Left renal cortex interstitium (tissue), 4 donors: ENCODE data around the gene VWC2. TPM values are rescaled to one million over a fixed set of nuclear protein-coding genes. Genes with fewer than 3 reads are reported as not detected.

Experiments used
- DNase-seq, 4 donors: peaks; one replicate each; pipeline ENCODE4 v3.0.0-alpha.2; 2013; ENCODE audit warnings: low read depth in 4 of 4, low spot score in 2 of 4, missing footprints in 1 of 4
- polyA plus RNA-seq, 4 donors: library from polyadenylated mRNA; unstranded; fragments of 120-200 nt; gene quantifications; one replicate each; pipeline ENCODE4 v1.2.1, GENCODE V29; 2013; ENCODE audit not compliant: insufficient read length in 4 of 4

Gene VWC2
- polyA plus RNA-seq, 4 donors: 0.89 to 1.5 (median 1.2) TPM

DNA sequence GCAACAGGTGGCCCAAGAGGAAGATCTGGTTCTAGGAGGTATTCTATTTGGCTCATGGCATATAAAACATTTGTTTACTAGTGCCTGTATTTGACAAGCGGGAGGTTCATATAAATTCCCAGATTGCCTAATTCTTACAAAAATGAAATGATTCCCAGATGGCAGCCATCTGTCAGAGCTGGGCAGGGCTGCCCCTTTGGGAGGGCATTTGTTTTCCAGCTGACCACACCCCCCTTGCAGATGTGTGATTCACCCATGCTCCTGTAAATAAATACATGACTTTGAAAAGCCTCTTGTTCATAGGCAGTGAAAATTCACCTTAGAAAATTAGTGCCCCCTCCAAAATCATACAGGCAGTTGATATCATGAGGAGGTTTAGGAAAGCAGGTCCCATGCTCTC, 8.6 kb downstream of the VWC2 start:
- DNase-seq: no peak

DNA sequence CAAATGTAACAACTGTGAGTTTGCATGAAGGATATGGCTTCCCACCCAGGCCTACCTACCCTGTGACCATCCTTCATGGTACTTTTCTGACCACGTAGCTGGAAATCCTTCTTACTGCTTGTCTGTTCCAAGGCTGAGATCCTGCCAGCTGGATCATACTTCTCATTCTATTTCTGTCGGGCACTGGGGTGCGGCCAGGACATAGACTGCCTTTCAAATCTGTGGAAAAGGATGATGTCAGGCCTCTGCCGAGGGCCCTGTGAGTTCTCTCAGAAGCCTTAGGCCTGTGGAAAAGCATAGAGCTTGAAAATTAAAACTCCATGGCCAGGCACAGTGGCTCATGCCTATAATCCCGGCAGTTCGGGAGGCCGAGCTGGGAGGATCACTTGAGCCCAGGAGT, 10.0 kb downstream of the VWC2 start:
- no peak for DNase-seq

DNA sequence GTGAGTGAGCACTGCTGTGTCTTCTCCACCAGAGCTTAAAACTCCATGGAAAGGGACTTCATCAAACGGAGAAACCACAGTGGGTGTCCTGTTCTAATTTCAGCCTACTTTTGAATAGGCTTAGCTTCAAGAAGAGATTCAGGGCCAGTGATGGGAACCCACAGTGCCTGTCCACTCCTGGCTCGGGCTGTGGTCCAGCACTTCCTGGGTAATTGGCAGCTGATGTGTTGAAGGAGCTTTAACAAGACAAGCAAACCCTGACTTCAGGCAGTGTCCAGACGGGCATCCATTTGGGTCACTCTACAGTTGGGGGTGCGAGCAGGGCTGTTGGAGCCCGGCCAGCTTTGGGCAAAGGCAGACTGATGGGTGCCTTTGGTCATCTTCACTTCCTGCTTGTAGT, 14.5 kb downstream of the VWC2 start:
- no peak for DNase-seq

DNA sequence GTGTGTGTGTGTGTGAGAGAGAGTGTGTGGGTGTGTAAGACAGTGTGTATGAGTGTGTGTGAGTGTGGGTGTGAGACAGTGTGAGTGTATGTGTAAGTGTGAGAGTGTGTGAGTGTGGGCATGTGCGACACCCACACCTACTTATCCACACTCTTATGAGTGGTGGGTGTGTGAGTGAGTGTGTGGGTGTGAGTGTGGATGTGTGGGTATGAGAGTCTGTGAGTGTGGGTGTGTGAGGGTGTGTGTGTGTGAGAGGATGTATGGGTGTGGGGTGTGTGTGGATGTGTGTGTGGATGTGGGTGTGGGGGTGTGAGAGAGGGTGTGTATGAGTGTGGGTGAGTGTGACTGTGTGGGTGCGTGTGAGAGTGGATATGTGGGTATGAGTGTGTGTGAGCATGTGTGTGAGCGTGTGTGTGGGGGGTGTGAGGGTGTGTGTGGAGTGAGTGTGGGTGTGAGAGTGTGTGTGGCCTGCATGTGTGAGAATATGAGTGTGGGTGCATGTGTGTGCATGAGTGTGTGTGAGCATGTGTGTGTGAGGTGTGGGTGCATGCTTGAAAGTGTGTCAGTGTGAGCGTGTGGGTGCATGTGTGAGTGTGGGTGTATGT, 15.1 kb downstream of the VWC2 start:
- no peak for DNase-seq

DNA sequence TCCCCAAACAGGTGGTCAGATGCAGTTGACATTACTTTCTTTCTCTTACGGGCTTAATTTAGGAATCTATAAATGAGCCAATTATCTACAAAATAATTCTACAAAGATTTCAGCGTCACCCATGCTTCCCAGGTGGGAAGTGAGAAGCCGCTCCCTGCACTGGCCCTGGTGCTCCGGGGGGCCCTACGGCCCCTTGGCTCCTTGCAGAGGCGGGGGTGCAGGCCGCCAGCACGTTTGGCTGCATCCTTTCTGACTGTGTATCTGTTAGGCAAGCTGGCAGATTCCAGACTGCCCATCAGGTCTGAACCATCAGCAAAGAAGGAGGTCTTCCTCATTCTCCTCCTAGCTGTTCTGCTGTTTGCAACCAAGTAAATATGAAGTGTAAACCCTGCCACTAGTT, 16.3 kb downstream of the VWC2 start:
- DNase-seq: no peak

DNA sequence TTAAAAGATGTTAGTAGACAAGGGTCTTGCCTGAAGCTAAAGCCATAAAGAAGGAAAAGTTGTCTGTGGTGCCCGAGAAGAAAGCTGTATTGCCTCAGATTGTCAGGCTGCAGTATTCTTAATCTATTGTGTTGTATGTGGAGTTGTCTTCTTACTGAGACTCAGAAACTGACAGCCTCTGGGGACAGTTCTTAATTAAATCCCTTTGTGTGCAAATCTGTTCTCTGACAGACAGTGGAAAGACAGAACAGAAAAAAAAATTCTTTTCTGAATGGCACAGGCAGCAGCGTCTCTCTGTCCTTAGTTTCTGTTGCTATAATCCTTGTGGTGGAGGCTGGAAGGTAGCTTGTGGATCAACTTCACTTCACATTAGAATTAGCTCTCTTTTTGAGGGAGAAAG, 16.8 kb downstream of the VWC2 start:
- no peak for DNase-seq

DNA sequence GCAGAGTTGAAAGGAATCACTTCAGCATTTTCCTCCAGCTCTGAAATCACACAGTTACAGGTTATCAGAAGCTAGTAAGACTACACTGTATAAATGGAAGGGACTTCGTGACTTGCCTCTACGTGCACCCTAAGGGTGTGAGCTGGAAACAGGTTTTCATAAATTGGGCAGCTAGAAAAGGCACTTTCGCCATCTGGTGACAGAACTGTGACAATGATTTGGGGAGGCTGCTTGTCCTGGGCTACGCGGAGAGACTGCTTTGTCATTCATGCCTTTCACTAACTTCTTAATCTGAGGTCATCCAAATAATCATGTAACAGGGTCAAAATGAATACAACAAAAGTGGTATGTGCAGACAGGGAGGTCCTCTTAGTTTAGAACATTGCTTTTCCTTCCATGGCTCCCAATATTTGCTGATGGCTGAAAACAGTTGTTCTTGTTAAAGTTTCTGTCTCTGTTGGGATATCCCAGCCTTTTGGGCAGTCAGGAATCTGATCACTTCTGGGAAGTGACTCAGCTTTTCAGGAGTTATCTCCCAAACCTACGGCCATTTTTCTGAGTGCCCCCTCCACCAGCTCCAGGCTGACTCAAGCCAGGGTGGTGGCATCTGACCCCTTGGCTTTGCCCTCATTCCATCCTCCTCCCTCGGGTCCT, 17.8 kb downstream of the VWC2 start:
- DNase-seq: no peak

DNA sequence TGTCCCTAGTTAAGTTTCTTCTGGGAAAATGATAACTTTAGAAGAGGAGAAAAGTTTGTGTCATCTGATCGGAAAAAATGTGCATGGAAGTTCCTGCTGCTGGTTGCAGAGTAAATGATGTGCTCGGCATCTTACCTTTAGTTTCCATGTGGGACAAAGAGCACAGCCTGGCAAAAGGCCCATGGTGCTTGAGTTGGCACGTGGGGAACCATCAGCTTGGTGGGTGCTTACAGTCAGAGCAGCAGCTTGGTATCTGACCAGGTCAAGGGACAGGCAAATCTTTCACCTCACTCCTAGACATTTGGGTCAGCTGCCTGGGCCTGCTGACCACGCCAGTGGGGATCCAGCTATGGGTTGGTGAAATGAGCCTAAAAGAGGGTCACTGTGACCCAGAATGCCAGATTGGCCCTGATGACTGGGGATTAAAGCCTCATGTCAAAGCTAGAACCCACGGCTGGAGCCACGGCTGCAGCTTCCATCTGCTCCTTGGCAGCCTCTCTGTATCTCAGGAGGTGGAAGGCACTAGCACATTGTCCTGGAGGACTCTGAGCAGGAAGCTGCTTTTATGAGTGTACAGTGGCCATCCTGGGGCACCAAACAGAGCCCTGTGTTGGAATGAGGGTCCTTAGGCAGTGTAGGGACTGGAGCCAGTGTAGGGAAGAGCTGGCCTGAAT, 24.7 kb downstream of the VWC2 start:
- DNase-seq: no peak

DNA sequence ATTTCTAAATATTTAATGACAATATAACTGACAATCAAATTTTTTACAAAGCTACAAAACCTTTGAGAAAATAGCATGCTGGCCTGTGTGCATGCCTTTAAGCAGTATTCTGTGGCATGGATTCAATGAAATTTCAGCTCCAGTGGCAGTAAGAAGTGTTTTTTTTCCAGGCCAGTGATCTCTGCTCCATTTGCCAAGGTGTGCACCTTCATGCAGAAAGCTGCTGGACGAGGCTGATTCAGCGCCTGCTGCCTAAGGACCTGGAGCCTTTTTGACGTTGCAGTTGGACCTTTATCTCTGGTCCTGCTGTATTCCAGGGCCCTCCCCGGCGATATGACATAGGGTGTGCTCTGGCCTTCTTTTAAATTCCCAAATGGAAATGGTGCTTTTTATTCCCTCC, 26.6 kb downstream of the VWC2 start:
- no peak for DNase-seq

DNA sequence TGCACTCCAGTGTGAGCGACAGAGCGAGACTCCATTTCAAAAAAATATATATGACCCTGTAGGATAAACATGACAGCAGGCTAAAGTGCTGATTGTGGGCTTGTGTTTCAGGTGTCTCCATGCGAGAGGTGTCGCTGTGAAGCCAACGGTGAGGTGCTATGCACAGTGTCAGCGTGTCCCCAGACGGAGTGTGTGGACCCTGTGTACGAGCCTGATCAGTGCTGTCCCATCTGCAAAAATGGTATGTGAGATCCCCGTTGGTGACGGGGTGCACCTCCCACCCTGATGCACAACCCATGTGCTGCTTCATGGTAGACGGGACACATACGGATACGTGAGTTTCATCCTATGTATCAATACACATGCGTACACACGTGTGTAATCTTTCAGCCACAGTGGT, 29.2 kb downstream of the VWC2 start:
- no peak for DNase-seq

DNA sequence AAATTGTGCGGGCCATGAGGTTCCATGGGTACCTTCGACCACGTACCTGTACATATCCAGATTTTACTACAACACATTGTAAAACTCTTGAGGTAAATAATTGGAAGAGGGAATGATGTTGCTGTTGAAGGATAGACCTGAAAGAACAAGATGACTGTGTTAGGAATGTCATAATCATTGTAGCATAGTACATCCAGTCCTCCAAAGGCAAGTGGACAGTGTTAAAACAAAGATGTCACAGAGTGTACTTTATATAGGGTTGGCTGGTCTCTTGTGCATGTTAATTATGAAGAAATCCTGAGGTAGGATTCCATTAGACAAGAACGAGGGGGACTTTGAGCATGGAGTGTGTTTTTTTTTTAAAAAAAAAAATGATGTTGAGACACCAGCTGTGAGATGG, 30.4 kb downstream of the VWC2 start:
- no peak for DNase-seq

DNA sequence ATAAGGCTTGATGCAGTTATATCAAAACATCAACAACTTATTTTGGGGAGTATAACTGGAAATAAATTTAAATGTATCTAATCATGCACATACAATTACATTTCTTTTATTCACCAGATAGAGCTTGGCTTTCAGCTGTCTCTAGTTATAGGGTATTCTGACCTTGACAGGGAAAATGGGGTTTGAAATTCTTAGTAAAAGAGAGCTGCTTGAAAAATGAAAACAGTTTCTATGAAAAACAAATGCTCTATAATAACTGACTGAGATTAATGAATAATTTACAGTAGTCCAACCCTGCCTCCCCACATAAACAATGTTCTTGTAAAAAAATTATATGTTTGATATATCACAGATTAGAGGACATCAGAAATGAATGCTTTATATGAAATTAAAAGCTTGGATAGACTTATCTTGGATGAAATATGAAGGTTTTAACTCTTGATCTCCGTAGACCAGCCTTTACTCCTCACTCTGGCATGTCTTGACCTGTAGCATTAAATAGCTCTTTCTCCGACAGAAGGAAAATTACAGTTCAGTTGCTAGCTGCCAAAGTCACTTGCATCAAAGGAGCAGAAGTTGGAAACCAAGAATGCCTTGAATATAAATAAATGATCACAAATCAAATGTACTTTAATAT, 32.1 kb downstream of the VWC2 start:
- peak in 2 of 4 donors; percentile 51 to 59 for DNase-seq

DNA sequence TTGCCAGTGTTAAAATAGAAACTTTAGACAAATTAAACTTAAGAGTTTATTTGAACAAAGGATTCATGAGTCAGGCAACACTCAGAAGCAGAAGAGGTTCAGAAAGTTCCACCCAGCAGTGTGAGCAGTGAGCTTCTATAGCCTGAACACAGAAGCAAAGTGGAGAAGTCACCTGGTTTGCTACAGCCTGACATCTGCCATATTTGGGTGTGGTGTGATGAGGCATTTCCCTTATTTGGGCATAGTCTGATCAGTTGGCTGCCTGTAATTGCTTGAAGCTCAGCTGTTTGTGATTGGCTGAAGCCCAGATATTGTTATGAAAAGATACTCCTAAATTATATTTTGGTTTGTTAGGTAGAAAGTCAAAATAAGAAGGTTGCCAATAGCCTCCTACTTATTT, 39.1 kb downstream of the VWC2 start:
- DNase-seq: no peak

DNA sequence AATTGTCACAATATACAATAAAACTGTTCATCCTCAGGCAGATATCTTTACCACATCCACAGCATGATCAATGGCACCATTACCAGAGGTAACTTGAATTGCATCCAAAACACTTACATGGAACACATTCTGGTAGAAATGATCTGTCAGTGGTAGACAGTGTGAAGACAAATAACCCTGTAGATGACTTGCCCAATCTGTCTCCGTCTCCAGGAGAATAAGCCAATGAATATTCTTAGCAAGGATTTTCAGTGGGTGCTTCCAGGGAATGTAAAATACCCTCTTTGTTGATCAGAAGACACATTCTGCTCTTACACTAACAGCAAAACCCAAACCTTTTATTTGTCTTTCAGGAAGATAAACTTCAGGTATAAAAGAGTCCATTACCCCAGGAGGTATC, 43.8 kb downstream of the VWC2 start:
- no peak for DNase-seq

DNA sequence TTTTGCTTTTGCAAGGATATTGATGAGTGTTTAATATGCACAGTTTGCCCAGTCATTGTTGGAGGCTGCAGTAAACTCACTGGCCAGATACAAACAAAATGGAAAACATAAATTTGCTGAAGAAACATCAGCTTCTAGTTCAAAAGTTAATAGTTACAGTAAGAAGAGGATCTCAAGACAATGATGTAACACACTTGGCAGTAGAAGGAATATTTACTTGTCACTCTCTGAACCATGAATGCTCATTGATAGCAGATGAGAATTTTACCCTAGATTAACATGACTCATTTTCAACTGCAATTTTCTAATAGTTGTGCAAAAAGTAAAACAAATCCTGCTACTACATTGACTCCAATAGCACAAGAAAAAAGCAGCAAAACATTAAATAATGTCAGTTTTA, 47.7 kb downstream of the VWC2 start:
- no peak for DNase-seq

DNA sequence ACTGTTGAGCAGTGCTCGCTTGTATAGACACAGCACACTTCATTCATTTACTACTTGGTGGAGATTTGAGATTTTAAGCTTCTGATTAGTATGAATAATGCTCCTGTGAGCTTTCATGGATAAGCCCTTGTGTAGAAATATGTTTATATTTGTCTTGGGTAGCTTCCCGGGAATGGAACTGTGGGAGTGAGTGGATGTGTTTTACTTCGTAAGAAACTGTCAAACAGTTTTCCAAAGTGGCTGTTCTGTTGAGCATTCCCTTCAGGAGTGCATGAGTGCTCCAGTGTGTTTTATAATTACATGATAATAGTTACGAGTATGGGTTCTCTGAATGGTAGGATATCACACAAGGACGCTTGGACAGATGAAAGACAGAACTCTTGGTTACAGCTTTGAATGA, 49.4 kb downstream of the VWC2 start:
- peak in 1 of 4 donors; percentile 61 for DNase-seq

DNA sequence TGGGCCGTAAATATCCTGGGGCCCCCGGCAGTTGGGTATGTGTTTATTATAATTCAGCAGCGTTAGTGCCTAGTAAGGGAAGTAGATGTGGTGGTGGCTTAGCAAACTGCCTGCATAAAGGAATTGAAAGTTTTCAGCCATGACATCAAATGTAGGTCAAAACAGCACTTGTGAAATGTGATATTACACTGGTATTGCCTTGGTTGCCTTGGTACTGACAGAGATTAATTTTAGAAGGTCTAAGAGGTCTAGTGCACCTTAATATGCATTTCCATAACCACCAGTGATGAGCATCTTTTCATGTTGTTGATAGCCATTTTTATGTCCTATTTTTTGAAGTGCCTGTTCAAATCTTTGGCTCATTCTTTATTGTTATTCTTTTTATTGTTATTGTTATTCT, 50.1 kb downstream of the VWC2 start:
- no peak for DNase-seq

DNA sequence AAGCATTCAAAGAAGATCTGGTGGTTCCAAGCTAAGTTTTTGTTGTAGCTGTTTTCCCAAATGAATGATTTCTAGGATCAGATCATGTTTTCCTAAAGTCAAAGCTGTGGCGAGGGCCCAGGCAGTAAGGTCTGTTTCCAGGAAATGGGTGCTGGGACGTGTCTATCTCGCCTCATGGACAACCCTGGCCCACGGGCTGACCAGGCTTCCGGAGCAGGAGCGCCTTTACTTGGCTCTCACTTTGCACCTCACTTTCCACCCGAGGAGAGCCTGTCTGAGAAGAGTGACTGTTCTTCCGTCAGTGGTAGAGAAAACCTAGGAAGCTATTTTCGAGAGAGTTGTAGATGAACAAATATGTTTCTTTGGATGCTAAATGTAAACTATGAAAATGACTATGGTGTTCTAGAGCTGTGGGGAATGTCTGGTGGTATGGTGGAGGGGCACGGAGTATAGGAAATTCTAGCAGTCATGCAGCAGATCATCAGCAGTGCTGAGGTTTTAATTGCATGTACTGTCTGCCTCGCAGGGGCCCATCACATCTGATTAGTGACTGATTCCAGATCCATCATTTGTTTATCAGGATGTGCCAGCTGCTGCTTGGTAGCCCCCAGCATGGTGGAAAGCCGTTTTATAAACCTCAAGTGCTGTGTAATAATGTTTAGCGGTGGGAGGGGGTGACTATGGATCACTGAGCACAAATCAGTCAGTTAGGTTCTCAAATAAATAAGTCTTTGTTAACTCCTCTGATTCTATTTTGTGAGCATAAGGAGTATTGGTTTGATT, 66.6 kb downstream of the VWC2 start:
- no peak for DNase-seq

DNA sequence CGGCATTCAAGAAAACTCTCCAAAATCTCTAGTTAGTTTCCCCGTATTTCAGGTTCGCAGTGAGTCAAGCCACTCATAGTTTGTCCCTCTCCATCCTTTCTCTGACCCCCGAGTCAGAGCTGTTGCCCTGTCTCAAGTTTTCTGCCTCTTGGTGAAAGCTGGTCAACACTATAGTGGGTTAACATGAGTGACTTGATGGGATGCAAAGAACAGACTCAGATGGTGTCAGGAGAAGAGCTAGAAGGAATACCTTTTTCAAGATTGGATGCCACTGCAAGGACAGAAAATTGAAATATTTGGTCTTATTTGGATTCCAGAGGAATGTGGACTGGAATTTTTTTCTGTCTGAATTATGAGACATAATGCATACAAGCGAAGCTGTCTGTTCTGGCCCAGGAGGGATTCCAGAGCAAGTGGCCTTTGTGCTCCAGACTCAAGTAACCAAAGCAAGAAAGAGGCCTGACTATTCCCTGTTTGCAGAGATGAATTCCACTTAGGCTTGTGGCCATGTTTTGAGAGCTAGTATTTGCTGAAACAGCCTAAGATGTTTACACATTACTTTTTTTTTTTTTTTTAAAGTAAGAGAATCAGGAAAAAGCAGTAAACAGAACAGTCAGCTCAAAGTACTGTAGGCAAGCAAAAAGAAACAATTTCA, 67.4 kb downstream of the VWC2 start:
- no peak for DNase-seq

DNA sequence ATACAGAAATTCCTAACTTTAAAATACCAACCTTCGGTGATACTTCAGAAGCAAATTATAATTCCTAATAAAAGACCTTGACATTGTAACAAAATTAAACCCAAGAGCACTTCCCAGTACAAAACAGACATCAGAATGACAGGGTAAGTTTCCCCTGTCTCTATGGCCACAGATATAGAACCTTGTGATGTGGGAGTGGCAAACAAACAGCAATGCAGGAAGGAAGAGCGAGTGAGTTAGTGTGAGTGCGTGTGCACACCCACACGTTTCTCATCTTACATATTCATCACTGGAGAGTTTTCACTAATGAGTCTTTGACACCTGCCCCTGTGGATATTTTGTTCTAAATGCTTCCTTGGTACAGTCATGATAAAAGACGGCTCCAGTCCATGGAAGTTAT, 72.2 kb downstream of the VWC2 start:
- no peak for DNase-seq
